GM23338 (cell line): Measurements from ENCODE around the gene GNAI1. TPM values are rescaled to one million over a fixed set of nuclear protein-coding genes. Genes with fewer than 3 reads are reported as not detected.

ENCODE experiments used
- ATAC-seq: fragments of 200-7000 bp; cut with Tn5 transposase; 3 replicates; pipeline ENCODE4 v1.9.1; 2020
- DNase-seq: peaks from one replicate; pipeline ENCODE4 v3.0.0-alpha.2; 2015; ENCODE audit warnings: low spot score
- H2AFZ ChIP-seq: fragments of 200-600 bp; sonication (generic); 2 replicates; pipeline ENCODE4 v1.8.0; 2016; ENCODE audit warnings: antibody characterized with exemption, mild to moderate bottlenecking, moderate library complexity
- H3F3A ChIP-seq: fragments of 200-600 bp; sonication (generic); replicated peaks from 2 replicates; pipeline ENCODE4 v1.8.0; 2017; ENCODE audit warnings: antibody characterized with exemption, mixed run types, low read depth
- H3K27ac ChIP-seq: fragments of 200-600 bp; sonication (generic); 2 replicates; pipeline ENCODE4 v1.6.1; 2016; ENCODE audit warnings: low read depth
- H3K27me3 ChIP-seq: fragments of 200-600 bp; sonication (generic); 2 replicates; pipeline ENCODE4 v1.8.0; 2016; ENCODE audit warnings: mild to moderate bottlenecking, mixed run types, moderate library complexity; ENCODE audit not compliant: insufficient read depth
- H3K36me3 ChIP-seq: fragments of 200-600 bp; sonication (generic); 2 replicates; pipeline ENCODE4 v1.8.0; 2016; ENCODE audit warnings: mild to moderate bottlenecking; ENCODE audit not compliant: insufficient read depth
- H3K4me1 ChIP-seq: fragments of 200-600 bp; sonication (generic); 2 replicates; pipeline ENCODE4 v1.8.0; 2016; ENCODE audit warnings: mild to moderate bottlenecking, moderate library complexity; ENCODE audit not compliant: insufficient read depth
- H3K4me2 ChIP-seq: fragments of 200-600 bp; sonication (generic); 2 replicates; pipeline ENCODE4 v1.7.1; 2017; ENCODE audit warnings: mixed run types
- H3K4me3 ChIP-seq: fragments of 200-600 bp; sonication (generic); 2 replicates; pipeline ENCODE4 v1.6.1; 2016; ENCODE audit warnings: mixed run types
- H3K79me2 ChIP-seq: fragments of 200-600 bp; sonication (generic); replicated peaks from 2 replicates; pipeline ENCODE4 v1.8.0; 2017; ENCODE audit warnings: mild to moderate bottlenecking; ENCODE audit not compliant: insufficient read depth
- H3K9me2 ChIP-seq: fragments of 200-600 bp; sonication (generic); 2 replicates; pipeline ENCODE4 v1.8.0; 2017; ENCODE audit not compliant: insufficient read depth
- H4K20me1 ChIP-seq: fragments of 200-600 bp; sonication (generic); replicated peaks from 2 replicates; pipeline ENCODE4 v1.8.0; 2017; ENCODE audit warnings: mild to moderate bottlenecking; ENCODE audit not compliant: insufficient read depth
- H3K27ac Mint-ChIP-seq: 2 replicates; pipeline ENCODE4 v1.8.0; 2020; ENCODE audit warnings: inconsistent platforms, mild to moderate bottlenecking, moderate library complexity, mixed read lengths
- H3K27me3 Mint-ChIP-seq: 3 replicates; pipeline ENCODE4 v1.8.0; 2022; ENCODE audit warnings: low read depth, mild to moderate bottlenecking, moderate library complexity, mixed read lengths, inconsistent platforms; ENCODE audit not compliant: insufficient read depth, poor library complexity
- H3K36me3 Mint-ChIP-seq: 3 replicates; pipeline ENCODE4 v1.8.0; 2021; ENCODE audit warnings: low read depth, mild to moderate bottlenecking, inconsistent platforms, moderate library complexity, mixed read lengths
- H3K4me1 Mint-ChIP-seq: 3 replicates; pipeline ENCODE4 v1.8.0; 2020; ENCODE audit warnings: mild to moderate bottlenecking, inconsistent platforms, mixed read lengths
- H3K4me3 Mint-ChIP-seq: 3 replicates; pipeline ENCODE4 v1.8.0; 2021; ENCODE audit warnings: moderate library complexity, mild to moderate bottlenecking, inconsistent platforms, mixed read lengths
- H3K9me3 Mint-ChIP-seq: 3 replicates; pipeline ENCODE4 v1.8.0; 2020; ENCODE audit warnings: moderate library complexity, mild to moderate bottlenecking, inconsistent platforms, mixed read lengths
- CREB1 ChIP-seq: fragments of 250-450 bp; sonication (Bioruptor Pico); IDR thresholded peaks from 2 replicates; pipeline ENCODE4 v1.5.0; 2020; ENCODE audit warnings: low read depth, mild to moderate bottlenecking, moderate library complexity
- EZH2 ChIP-seq: fragments of 200-600 bp; sonication (generic); IDR thresholded peaks from one replicate; pipeline ENCODE4 v1.8.0; 2017; ENCODE audit warnings: antibody characterized with exemption, mild to moderate bottlenecking, low read depth; ENCODE audit not compliant: unreplicated experiment
- JUNB ChIP-seq: IDR thresholded peaks from one replicate; pipeline ENCODE4 v1.6.1; 2016; ENCODE audit warnings: antibody characterized with exemption; ENCODE audit not compliant: unreplicated experiment
- POLR2AphosphoS5 ChIP-seq: IDR thresholded peaks from 2 replicates; pipeline ENCODE4 v1.6.1; 2016; ENCODE audit warnings: antibody characterized with exemption, low read depth
- STAT1 ChIP-seq: IDR thresholded peaks from one replicate; pipeline ENCODE4 v1.6.1; 2016; ENCODE audit warnings: antibody characterized with exemption; ENCODE audit not compliant: unreplicated experiment
- ZNF114 ChIP-seq: fragments of 250-450 bp; sonication (Bioruptor Pico); IDR thresholded peaks from 2 replicates; pipeline ENCODE4 v1.5.0; 2020; ENCODE audit warnings: mild to moderate bottlenecking, moderate library complexity
- ZNF331 ChIP-seq: fragments of 250-450 bp; sonication (Bioruptor Pico); IDR thresholded peaks from 2 replicates; pipeline ENCODE4 v1.5.0; 2020; ENCODE audit warnings: low read depth, mild to moderate bottlenecking, moderate library complexity
- polyA plus RNA-seq: library from polyadenylated mRNA; unstranded; fragments of >200 nt; fragmentation: Nextera tagmentation; extraction: Ambion mirVana; gene quantifications from 2 replicates; pipeline ENCODE4 v1.2.1, GENCODE V29; 2016
- total RNA-seq: library from RNA; depleted of rRNA; stranded (reverse); fragments of >200 nt; shearing (Covaris generic); gene quantifications from 2 replicates; pipeline ENCODE4 v1.2.3, GENCODE V29; 2014
- TF ChIP-seq, protein P1 (sequence below): IDR thresholded peaks from 2 replicates; pipeline ENCODE4 v1.6.1; 2016; ENCODE audit warnings: antibody characterized with exemption
- TF ChIP-seq, protein P2 (sequence below), 2 experiments: fragments of 200-600 bp in 1 of 2; sonication (generic) in 1 of 2; conservative IDR thresholded peaks; 2 replicates each; pipeline versions ENCODE4 v1.5.1 to v1.6.1; 2016 to 2017; ENCODE audit warnings: antibody characterized with exemption in 2 of 2, low read depth in 2 of 2, mild to moderate bottlenecking in 2 of 2, moderate library complexity in 1 of 2

The GNAI1 gene
- total and polyA plus RNA-seq, 2 experiments from 2014 or later: 31.3 to 36.9 TPM

DNA sequence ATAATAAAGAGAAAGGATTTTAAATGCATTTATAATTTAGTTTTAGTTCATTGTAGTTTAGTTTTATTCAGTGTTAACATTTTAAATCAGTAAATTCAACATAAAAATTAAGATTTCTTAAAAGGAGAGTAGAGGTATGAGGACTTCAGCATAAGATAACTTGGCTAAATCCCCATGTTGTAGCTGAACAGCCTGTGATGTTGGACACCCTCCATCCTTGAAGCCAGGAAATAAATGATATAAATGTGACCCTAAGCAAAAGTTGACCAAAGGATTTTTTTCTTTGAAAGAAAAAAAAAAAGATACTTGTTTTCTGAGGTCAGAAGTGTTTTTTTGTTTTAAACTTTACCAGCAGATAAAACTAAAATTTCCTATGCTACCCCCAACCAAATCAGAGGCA is 48.7 kb downstream of the GNAI1 start:
- H3K36me3 Mint-ChIP-seq: peaks cover 7% of the 10 kb centered on the region; the same call in 2 of the 3 replicates
- peaks cover 73% of the 10 kb centered on the region for H3K4me1 Mint-ChIP-seq
- Histone ChIP-seq H3K9me2 (no peaks in the 10 kb centered on the region), H2AFZ (no peak overlapping the region), H3K27me3 (no peaks in the 10 kb centered on the region), H3F3A (no peaks in the 10 kb centered on the region; the same call in 1 of the 2 replicates), H3K79me2 (peaks cover 76% of the 10 kb centered on the region), H3K4me3 (no peak overlapping the region), H3K4me1 (peaks cover 57% of the 10 kb centered on the region), H3K27ac (peak overlapping the region; percentile 28; the same call in 1 of the 2 replicates), H3K36me3 (no peaks in the 10 kb centered on the region), H3K4me2 (peak overlapping the region; percentile 50), H4K20me1 (no peaks in the 10 kb centered on the region)
- ATAC-seq (no peak), DNase-seq (no peak)
- TF ChIP-seq JUNB: no peak
- no peak for TF ChIP-seq ZNF114 (CRISPR knock-in tag)
- TF ChIP-seq, protein P1, sequence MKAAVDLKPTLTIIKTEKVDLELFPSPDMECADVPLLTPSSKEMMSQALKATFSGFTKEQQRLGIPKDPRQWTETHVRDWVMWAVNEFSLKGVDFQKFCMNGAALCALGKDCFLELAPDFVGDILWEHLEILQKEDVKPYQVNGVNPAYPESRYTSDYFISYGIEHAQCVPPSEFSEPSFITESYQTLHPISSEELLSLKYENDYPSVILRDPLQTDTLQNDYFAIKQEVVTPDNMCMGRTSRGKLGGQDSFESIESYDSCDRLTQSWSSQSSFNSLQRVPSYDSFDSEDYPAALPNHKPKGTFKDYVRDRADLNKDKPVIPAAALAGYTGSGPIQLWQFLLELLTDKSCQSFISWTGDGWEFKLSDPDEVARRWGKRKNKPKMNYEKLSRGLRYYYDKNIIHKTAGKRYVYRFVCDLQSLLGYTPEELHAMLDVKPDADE: no peak
- TF ChIP-seq CREB1 (CRISPR knock-in tag): no peak
- H3K27ac Mint-ChIP-seq: peak overlapping the region; percentile 14; the same call in 1 of the 2 replicates
- H3K9me3 Mint-ChIP-seq: no peaks in the 10 kb centered on the region; the same call in 2 of the 3 replicates
- peaks cover 4% of the 10 kb centered on the region for H3K27me3 Mint-ChIP-seq
- H3K4me3 Mint-ChIP-seq: no peak overlapping the region

GRCh38 chr7:80183900-80184685 is 49.5 kb downstream of the GNAI1 start:
- peak; percentile 39 for ATAC-seq
- peak overlapping the region; percentile 29 for H3K27ac Mint-ChIP-seq

More at GRCh38 chr7:80183900-80184685, 49.5 kb downstream of the GNAI1 start:
- peaks cover 7% of the 10 kb centered on the region; the same call in 2 of the 3 replicates for H3K36me3 Mint-ChIP-seq
- H3K27ac ChIP-seq: no peak overlapping the region
- no peaks in the 10 kb centered on the region; the same call in 2 of the 3 replicates for H3K9me3 Mint-ChIP-seq
- TF ChIP-seq CREB1 (CRISPR knock-in tag): no peak
- no peak for TF ChIP-seq EZH2
- TF ChIP-seq JUNB: no peak
- TF ChIP-seq POLR2AphosphoS5: no peak
- TF ChIP-seq ZNF331 (CRISPR knock-in tag): no peak
- TF ChIP-seq, protein P2, sequence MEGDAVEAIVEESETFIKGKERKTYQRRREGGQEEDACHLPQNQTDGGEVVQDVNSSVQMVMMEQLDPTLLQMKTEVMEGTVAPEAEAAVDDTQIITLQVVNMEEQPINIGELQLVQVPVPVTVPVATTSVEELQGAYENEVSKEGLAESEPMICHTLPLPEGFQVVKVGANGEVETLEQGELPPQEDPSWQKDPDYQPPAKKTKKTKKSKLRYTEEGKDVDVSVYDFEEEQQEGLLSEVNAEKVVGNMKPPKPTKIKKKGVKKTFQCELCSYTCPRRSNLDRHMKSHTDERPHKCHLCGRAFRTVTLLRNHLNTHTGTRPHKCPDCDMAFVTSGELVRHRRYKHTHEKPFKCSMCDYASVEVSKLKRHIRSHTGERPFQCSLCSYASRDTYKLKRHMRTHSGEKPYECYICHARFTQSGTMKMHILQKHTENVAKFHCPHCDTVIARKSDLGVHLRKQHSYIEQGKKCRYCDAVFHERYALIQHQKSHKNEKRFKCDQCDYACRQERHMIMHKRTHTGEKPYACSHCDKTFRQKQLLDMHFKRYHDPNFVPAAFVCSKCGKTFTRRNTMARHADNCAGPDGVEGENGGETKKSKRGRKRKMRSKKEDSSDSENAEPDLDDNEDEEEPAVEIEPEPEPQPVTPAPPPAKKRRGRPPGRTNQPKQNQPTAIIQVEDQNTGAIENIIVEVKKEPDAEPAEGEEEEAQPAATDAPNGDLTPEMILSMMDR (conservative IDR thresholded peaks at IDR 0.05; ENCODE audit: low read depth in 2 of 2): no peak
- TF ChIP-seq STAT1: no peak
- no peaks in the 10 kb centered on the region for H4K20me1 ChIP-seq
- DNase-seq: no peak
- peaks cover 62% of the 10 kb centered on the region for H3K4me1 ChIP-seq
- H2AFZ ChIP-seq: no peak overlapping the region
- H3K36me3 ChIP-seq: no peaks in the 10 kb centered on the region
- no peaks in the 10 kb centered on the region for H3K27me3 ChIP-seq
- H3K4me3 Mint-ChIP-seq: peak overlapping the region; percentile 44; the same call in 2 of the 3 replicates
- no peaks in the 10 kb centered on the region; the same call in 1 of the 2 replicates for H3F3A ChIP-seq
- peak overlapping the region; percentile 50 for H3K4me2 ChIP-seq
- H3K9me2 ChIP-seq: no peaks in the 10 kb centered on the region
- no peak overlapping the region for H3K4me3 ChIP-seq
- H3K79me2 ChIP-seq: peaks cover 75% of the 10 kb centered on the region
- H3K27me3 Mint-ChIP-seq: peaks cover 4% of the 10 kb centered on the region
- H3K4me1 Mint-ChIP-seq: peaks cover 76% of the 10 kb centered on the region
